Stimulated activated memory B cell treated with anti-CD40 and anti-IgM and Interleukin-4, amounts not matched to agents 10 μg/mL and 1 μg/mL and 100 μg/mL, for 72 hours (primary cell): ENCODE measurements around the gene TOR4A.

ENCODE experiments used
- ATAC-seq: fragments of 150-1000 bp; cut with Tn5 transposase; 2 replicates; pipeline ENCODE4 v1.10.0; 2021
- H3K27ac Mint-ChIP-seq: one replicate; pipeline ENCODE4 v1.8.0; 2022; ENCODE audit warnings: mild to moderate bottlenecking, mixed read lengths
- H3K27me3 Mint-ChIP-seq: one replicate; pipeline ENCODE4 v1.8.0; 2022; ENCODE audit warnings: mixed read lengths
- H3K36me3 Mint-ChIP-seq: one replicate; pipeline ENCODE4 v1.8.0; 2022; ENCODE audit warnings: mixed read lengths
- H3K4me1 Mint-ChIP-seq: one replicate; pipeline ENCODE4 v1.8.0; 2022; ENCODE audit warnings: mixed read lengths
- H3K4me3 Mint-ChIP-seq: one replicate; pipeline ENCODE4 v1.8.0; 2022; ENCODE audit warnings: mild to moderate bottlenecking, moderate library complexity, mixed read lengths
- H3K9me3 Mint-ChIP-seq: one replicate; pipeline ENCODE4 v1.8.0; 2022; ENCODE audit warnings: mixed read lengths

Gene TOR4A

DNA sequence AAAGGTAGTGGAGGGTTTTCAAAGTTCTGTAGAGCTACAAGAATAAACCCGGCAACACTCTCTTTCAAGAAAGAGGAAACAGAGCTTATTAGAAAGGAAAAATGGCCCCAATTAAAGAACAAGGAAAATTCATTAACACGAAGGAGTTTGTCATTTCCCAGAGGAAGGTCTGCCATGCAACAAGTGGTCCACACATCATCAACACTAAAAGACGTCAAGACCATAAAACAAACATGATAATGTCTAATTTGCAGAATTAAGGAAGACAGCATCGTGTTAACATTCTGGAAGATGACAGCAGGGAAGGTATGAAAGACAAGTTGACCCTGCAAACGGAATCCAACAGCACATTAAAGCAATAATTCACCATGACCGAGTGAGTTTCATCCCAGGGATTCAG is 53.2 kb downstream of the TOR4A start:
- H3K36me3 Mint-ChIP-seq: no peaks in the 10 kb centered on the region
- no peak overlapping the region for H3K4me3 Mint-ChIP-seq
- peaks cover 24% of the 10 kb centered on the region for H3K4me1 Mint-ChIP-seq
- H3K27ac Mint-ChIP-seq: peak overlapping the region; percentile 13
- no peak for ATAC-seq
- peaks cover 19% of the 10 kb centered on the region for H3K27me3 Mint-ChIP-seq
- peaks cover 9% of the 10 kb centered on the region for H3K9me3 Mint-ChIP-seq

DNA sequence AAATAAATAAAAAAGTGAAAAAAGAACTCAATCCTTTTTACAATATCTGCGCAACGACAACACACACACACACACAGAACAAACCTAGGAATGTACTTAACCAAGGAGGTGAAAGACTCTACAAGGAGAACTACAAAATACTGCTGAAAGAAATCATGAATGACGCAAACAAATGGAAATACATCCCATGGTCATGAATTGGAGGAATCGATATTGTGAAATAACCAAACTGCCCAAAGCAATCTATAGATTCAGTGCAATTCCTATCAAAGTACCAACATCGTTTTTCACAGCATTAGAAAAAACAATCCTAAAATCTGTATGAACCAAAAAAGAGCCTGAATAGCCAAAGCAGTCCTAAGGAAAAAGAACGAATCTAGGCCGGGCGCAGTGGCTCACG is 54.4 kb downstream of the TOR4A start:
- no peak overlapping the region for H3K4me3 Mint-ChIP-seq
- peaks cover 7% of the 10 kb centered on the region for H3K9me3 Mint-ChIP-seq
- H3K36me3 Mint-ChIP-seq: no peaks in the 10 kb centered on the region
- no peak overlapping the region for H3K27ac Mint-ChIP-seq
- no peak for ATAC-seq
- H3K27me3 Mint-ChIP-seq: peaks cover 14% of the 10 kb centered on the region
- H3K4me1 Mint-ChIP-seq: peaks cover 12% of the 10 kb centered on the region
